Trophoblast cell (in vitro differentiated cells and primary cell): ENCODE measurements around the gene RFX2.

Experiments used
- DNase-seq, 2 donors: peaks; one replicate each; pipeline ENCODE4 v3.0.0-alpha.2; 2016
- H2AFZ ChIP-seq: 2 replicates; pipeline ENCODE4 v1.6.1; 2013; ENCODE audit warnings: low read length, moderate library complexity, mild to moderate bottlenecking; ENCODE audit not compliant: insufficient read depth, poor library complexity
- H2AK5ac ChIP-seq: 2 replicates; pipeline ENCODE4 v1.6.1; 2013; ENCODE audit warnings: mild to moderate bottlenecking, low read length
- H2BK120ac ChIP-seq: 2 replicates; pipeline ENCODE4 v1.6.1; 2013; ENCODE audit warnings: low read length, mild to moderate bottlenecking, moderate library complexity; ENCODE audit not compliant: insufficient read depth, poor library complexity
- H2BK12ac ChIP-seq: 2 replicates; pipeline ENCODE4 v1.6.1; 2013; ENCODE audit warnings: mild to moderate bottlenecking, low read length, moderate library complexity
- H2BK5ac ChIP-seq: 2 replicates; pipeline ENCODE4 v1.6.1; 2013; ENCODE audit warnings: low read length, low read depth, moderate library complexity, mild to moderate bottlenecking; ENCODE audit not compliant: poor library complexity
- H3K14ac ChIP-seq: 2 replicates; pipeline ENCODE4 v1.6.1; 2013; ENCODE audit warnings: mild to moderate bottlenecking, low read length
- H3K18ac ChIP-seq: 2 replicates; pipeline ENCODE4 v1.6.1; 2013; ENCODE audit warnings: mild to moderate bottlenecking, low read length
- H3K23ac ChIP-seq: 2 replicates; pipeline ENCODE4 v1.6.1; 2013; ENCODE audit warnings: low read length
- H3K27ac ChIP-seq: 2 replicates; pipeline ENCODE4 v1.5.1; 2013; ENCODE audit warnings: low read depth, mild to moderate bottlenecking, inconsistent platforms, low read length, moderate library complexity
- H3K27me3 ChIP-seq: 2 replicates; pipeline ENCODE4 v1.6.1; 2013; ENCODE audit warnings: inconsistent platforms, mild to moderate bottlenecking, low read length, moderate library complexity; ENCODE audit not compliant: insufficient read depth
- H3K36me3 ChIP-seq, 2 experiments: 1 replicate in 1 of 2; 2 replicates in 1 of 2; pipeline ENCODE4 v1.6.1; 2013; ENCODE audit warnings: low read length in 2 of 2, mild to moderate bottlenecking in 2 of 2, moderate library complexity in 1 of 2; ENCODE audit not compliant: insufficient read depth in 2 of 2, control insufficient read depth in 1 of 2
- H3K4ac ChIP-seq: 2 replicates; pipeline ENCODE4 v1.6.1; 2013; ENCODE audit warnings: low read depth, mild to moderate bottlenecking, low read length, moderate library complexity
- H3K4me1 ChIP-seq, 2 experiments: 1 replicate in 1 of 2; 2 replicates in 1 of 2; pipeline ENCODE4 v1.6.1; 2013; ENCODE audit warnings: low read length in 2 of 2, mild to moderate bottlenecking in 2 of 2, moderate library complexity in 1 of 2; ENCODE audit not compliant: insufficient read depth in 2 of 2, control insufficient read depth in 1 of 2
- H3K4me2 ChIP-seq: 2 replicates; pipeline ENCODE4 v1.6.1; 2013; ENCODE audit warnings: inconsistent platforms, mild to moderate bottlenecking, low read length, moderate library complexity
- H3K4me3 ChIP-seq: 2 replicates; pipeline ENCODE4 v1.5.1; 2013; ENCODE audit warnings: mild to moderate bottlenecking, low read depth, low read length, inconsistent platforms
- H3K79me1 ChIP-seq: one replicate; pipeline ENCODE4 v1.6.1; 2013; ENCODE audit warnings: low read length
- H3K79me2 ChIP-seq: 2 replicates; pipeline ENCODE4 v1.6.1; 2013; ENCODE audit warnings: low read length, mild to moderate bottlenecking; ENCODE audit not compliant: control insufficient read depth, insufficient read depth, poor library complexity
- H3K9ac ChIP-seq: 2 replicates; pipeline ENCODE4 v1.6.1; 2013; ENCODE audit warnings: mild to moderate bottlenecking, low read length
- H3K9me3 ChIP-seq: 2 replicates; pipeline ENCODE4 v1.6.1; 2013; ENCODE audit warnings: low read depth, mild to moderate bottlenecking, control low read depth, inconsistent platforms, low read length; ENCODE audit not compliant: insufficient read depth
- H4K12ac ChIP-seq: 2 replicates; pipeline ENCODE4 v1.6.1; 2013; ENCODE audit warnings: low read depth, mild to moderate bottlenecking, low read length, moderate library complexity
- H4K8ac ChIP-seq: 2 replicates; pipeline ENCODE4 v1.6.1; 2013; ENCODE audit warnings: low read depth, mild to moderate bottlenecking, low read length, moderate library complexity
- H4K91ac ChIP-seq: one replicate; pipeline ENCODE4 v1.6.1; 2013; ENCODE audit warnings: low read depth, mild to moderate bottlenecking, low read length, moderate library complexity
- WGBS: extraction: QIAGEN DNeasy Blood & Tissue Kit; methylation state at CpG from one replicate; pipeline ENCODE4 v1.1.7; 2013; ENCODE audit warnings: missing lambda C conversion rate; ENCODE audit not compliant: insufficient read length, insufficient coverage; ENCODE audit errors: extremely low coverage; 5-methylcytosine and 5-hydroxymethylcytosine counted together

Gene RFX2

DNA sequence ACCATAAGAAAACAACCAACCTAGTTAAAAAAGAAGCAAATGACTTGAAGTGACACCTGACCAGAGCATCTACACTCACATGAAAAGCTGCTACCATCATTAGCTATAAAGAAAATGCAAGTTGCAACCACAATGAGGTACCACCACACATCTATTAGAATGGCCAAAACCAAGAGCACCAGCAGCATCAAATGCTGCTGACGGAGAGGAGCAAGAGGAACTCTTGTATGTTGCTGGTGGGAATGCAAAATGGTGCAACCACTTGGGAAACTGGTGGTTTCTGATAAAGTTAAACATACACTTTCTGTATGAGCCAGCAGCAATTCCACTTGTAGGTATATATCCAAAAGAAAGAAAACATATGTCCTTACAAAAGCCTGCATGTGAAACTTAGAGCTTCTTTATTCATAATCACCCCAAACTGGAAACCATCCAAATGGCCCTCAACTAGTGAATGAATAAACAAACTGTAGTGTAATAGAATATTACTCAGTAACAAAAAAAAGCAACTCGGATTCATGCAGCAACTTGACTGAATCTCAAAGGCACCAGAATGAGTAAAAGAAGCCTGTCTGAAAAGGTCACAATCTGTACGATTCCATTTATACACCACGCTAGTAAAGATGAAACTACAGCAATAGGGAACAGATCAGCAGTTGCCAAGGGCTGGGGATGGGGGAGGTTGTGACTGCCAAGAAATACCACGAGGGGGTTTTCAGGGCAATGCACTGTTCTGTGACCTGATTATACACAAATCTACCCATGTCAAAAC is 71.5 kb downstream of the RFX2 start:
- Histone ChIP-seq H2BK5ac (no peak overlapping the region), H4K8ac (no peak overlapping the region), H3K14ac (no peak overlapping the region), H3K27ac (no peak overlapping the region), H2AK5ac (no peak overlapping the region), H3K4ac (no peak overlapping the region), H3K27me3 (no peaks in the 10 kb centered on the region), H2AFZ (no peak overlapping the region), H2BK12ac (no peak overlapping the region), H3K18ac (no peak overlapping the region), H4K12ac (no peak overlapping the region), H3K79me2 (no peaks in the 10 kb centered on the region), H3K4me3 (no peak overlapping the region), H3K4me2 (no peak overlapping the region), H3K79me1 (no peaks in the 10 kb centered on the region), H3K4me1 (no peaks in the 10 kb centered on the region), H3K9ac (no peak overlapping the region), H4K91ac (no peak overlapping the region), H3K9me3 (peaks cover 3% of the 10 kb centered on the region), H3K23ac (no peak overlapping the region), H3K36me3 (no peaks in the 10 kb centered on the region), H2BK120ac (no peak overlapping the region)
- WGBS, result no CpG with 5 or more reads among the region's 5 CpGs
- DNase-seq, result no peak

- no peak overlapping the region for H3K14ac ChIP-seq
- no peaks in the 10 kb centered on the region for H3K4me1 ChIP-seq
- no peak overlapping the region for H2AK5ac ChIP-seq
- H3K23ac ChIP-seq, result no peak overlapping the region
- H3K4ac ChIP-seq, result no peak overlapping the region
- H4K12ac ChIP-seq, result no peak overlapping the region
- no peak overlapping the region for H3K18ac ChIP-seq
- H4K91ac ChIP-seq, result no peak overlapping the region
- no peaks in the 10 kb centered on the region for H3K36me3 ChIP-seq
- no peak overlapping the region for H2AFZ ChIP-seq
- H3K4me2 ChIP-seq, result no peak overlapping the region
- H3K27ac ChIP-seq, result no peak overlapping the region
- no peak overlapping the region for H3K4me3 ChIP-seq
- no peak overlapping the region for H4K8ac ChIP-seq
- H2BK120ac ChIP-seq, result no peak overlapping the region
- H3K27me3 ChIP-seq, result no peaks in the 10 kb centered on the region
- H3K9ac ChIP-seq, result no peak overlapping the region
- WGBS, result no CpG with 5 or more reads among the region's 3 CpGs
- no peak for DNase-seq
- no peaks in the 10 kb centered on the region for H3K79me2 ChIP-seq
- H2BK5ac ChIP-seq, result no peak overlapping the region
- H3K79me1 ChIP-seq, result no peaks in the 10 kb centered on the region
- no peak overlapping the region for H2BK12ac ChIP-seq
- H3K9me3 ChIP-seq, result peaks cover 3% of the 10 kb centered on the region
Measured at GRCh38 chr19:6035026-6035425, 75.3 kb downstream of the RFX2 start.

GRCh38 chr19:6034512-6034911 is 75.8 kb downstream of the RFX2 start:
- Histone ChIP-seq H3K4ac (no peak overlapping the region), H3K9ac (no peak overlapping the region), H3K79me1 (no peaks in the 10 kb centered on the region), H2AFZ (no peak overlapping the region), H2BK12ac (no peak overlapping the region), H3K23ac (no peak overlapping the region), H2AK5ac (no peak overlapping the region), H3K4me1 (no peaks in the 10 kb centered on the region), H4K12ac (no peak overlapping the region), H3K9me3 (peaks cover 3% of the 10 kb centered on the region), H2BK120ac (no peak overlapping the region), H3K79me2 (no peaks in the 10 kb centered on the region), H3K18ac (no peak overlapping the region), H4K91ac (no peak overlapping the region), H2BK5ac (no peak overlapping the region), H3K4me3 (no peak overlapping the region), H3K27me3 (no peaks in the 10 kb centered on the region), H3K14ac (no peak overlapping the region), H3K27ac (no peak overlapping the region), H4K8ac (no peak overlapping the region), H3K36me3 (no peaks in the 10 kb centered on the region), H3K4me2 (no peak overlapping the region)
- no peak for DNase-seq
- no CpG with 5 or more reads among the region's 4 CpGs for WGBS

DNA sequence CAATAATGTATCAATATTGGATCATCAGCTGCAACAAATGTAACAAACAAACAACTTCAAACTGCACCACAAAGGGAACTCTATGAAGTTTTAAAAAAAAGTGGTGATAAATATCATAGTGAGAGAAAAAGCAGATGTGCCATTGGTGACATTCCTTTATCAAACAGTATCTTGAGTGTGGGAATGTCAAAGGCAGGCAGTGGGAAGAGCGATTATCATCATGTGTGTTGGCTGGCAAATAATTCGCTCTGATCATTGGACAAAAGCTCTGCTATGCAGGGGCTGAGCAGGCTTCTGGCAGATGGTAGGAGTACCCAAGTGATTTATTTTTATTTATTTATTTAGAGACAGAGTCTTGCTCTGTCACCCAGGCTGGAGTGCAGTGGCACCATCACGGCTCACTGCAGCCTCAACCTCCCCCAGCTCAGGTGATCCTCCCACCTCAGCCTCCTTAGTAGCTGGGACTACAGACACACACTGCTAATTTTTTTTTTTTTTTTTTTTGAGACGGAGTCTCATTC is 76.5 kb downstream of the RFX2 start:
- Histone ChIP-seq H3K23ac (no peak overlapping the region), H3K27ac (no peak overlapping the region), H3K9me3 (peaks cover 3% of the 10 kb centered on the region), H3K4me3 (no peak overlapping the region), H2BK12ac (no peak overlapping the region), H3K36me3 (no peaks in the 10 kb centered on the region), H4K91ac (no peak overlapping the region), H3K4ac (no peak overlapping the region), H3K18ac (no peak overlapping the region), H2BK120ac (no peak overlapping the region), H3K9ac (no peak overlapping the region), H3K4me1 (no peaks in the 10 kb centered on the region), H4K8ac (no peak overlapping the region), H4K12ac (no peak overlapping the region), H3K14ac (no peak overlapping the region), H2AK5ac (no peak overlapping the region), H3K79me1 (no peaks in the 10 kb centered on the region), H2BK5ac (no peak overlapping the region), H3K79me2 (no peaks in the 10 kb centered on the region), H2AFZ (no peak overlapping the region), H3K27me3 (no peaks in the 10 kb centered on the region), H3K4me2 (no peak overlapping the region)
- DNase-seq, result no peak
- no CpG with 5 or more reads among the region's 4 CpGs for WGBS
